Upper lobe of left lung (tissue), 4 donors: Measurements from ENCODE around the gene SRRM3.

Experiments used
- EP300 ChIP-seq, 4 donors: sonication (generic); formaldehyde crosslinking; IDR thresholded peaks; one replicate each; pipeline ENCODE4 v1.5.1; 2017; ENCODE audit warnings: antibody characterized with exemption in 4 of 4, control low read depth in 2 of 4
- POLR2A ChIP-seq, 4 donors: fragments of 450-650 bp; IDR thresholded peaks; one replicate each; pipeline ENCODE4 v1.5.1; 2016 to 2017; ENCODE audit warnings: antibody characterized with exemption in 4 of 4, mild to moderate bottlenecking in 2 of 4
- TF ChIP-seq, protein P1 (sequence below), 6 experiments: fragments of 450-650 bp in 4 of 6; fragments of 200-600 bp in 2 of 6; sonication (generic) in 2 of 6; IDR thresholded peaks; one replicate each; pipeline ENCODE4 v1.5.1; 2016 to 2019; ENCODE audit warnings: antibody characterized with exemption in 6 of 6

- TF ChIP-seq POLR2A (IDR thresholded peaks at IDR 0.05) = no peak
- TF ChIP-seq, protein P1, sequence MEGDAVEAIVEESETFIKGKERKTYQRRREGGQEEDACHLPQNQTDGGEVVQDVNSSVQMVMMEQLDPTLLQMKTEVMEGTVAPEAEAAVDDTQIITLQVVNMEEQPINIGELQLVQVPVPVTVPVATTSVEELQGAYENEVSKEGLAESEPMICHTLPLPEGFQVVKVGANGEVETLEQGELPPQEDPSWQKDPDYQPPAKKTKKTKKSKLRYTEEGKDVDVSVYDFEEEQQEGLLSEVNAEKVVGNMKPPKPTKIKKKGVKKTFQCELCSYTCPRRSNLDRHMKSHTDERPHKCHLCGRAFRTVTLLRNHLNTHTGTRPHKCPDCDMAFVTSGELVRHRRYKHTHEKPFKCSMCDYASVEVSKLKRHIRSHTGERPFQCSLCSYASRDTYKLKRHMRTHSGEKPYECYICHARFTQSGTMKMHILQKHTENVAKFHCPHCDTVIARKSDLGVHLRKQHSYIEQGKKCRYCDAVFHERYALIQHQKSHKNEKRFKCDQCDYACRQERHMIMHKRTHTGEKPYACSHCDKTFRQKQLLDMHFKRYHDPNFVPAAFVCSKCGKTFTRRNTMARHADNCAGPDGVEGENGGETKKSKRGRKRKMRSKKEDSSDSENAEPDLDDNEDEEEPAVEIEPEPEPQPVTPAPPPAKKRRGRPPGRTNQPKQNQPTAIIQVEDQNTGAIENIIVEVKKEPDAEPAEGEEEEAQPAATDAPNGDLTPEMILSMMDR (IDR thresholded peaks at IDR 0.05) = peak; percentile 56 to 83 (median 70)
- no peak for TF ChIP-seq EP300 (IDR thresholded peaks at IDR 0.05)
These were observed at the start of gene SRRM3 for GRCh38 chr7:76201732-76202665.
